Right atrium auricular region (tissue), 2 donors: ENCODE measurements around the gene MGME1. TPM values are rescaled to one million over a fixed set of nuclear protein-coding genes. Genes with fewer than 3 reads are reported as not detected.

Source experiments
- DNase-seq: peaks from one replicate; pipeline ENCODE4 v3.0.0-alpha.2; 2019; ENCODE audit warnings: low spot score
- H3K27ac ChIP-seq, 2 donors: fragments of 200-600 bp; sonication (generic); 1 replicate in 1 of 2; 2 replicates in 1 of 2; pipeline ENCODE4 v1.5.1; 2016 to 2019
- H3K27me3 ChIP-seq, 2 donors: fragments of 200-600 bp; sonication (generic); one replicate each; pipeline versions ENCODE4 v1.5.1 to v1.6.0; 2017 to 2019
- H3K36me3 ChIP-seq: fragments of 200-600 bp; sonication (generic); one replicate; pipeline ENCODE4 v1.5.1; 2016
- H3K4me1 ChIP-seq, 2 donors: fragments of 200-600 bp; sonication (generic); one replicate each; pipeline versions ENCODE4 v1.5.1 to v1.6.0; 2017 to 2019
- H3K4me3 ChIP-seq, 2 donors: fragments of 200-600 bp; sonication (generic); 1 replicate in 1 of 2; 2 replicates in 1 of 2; pipeline ENCODE4 v1.5.1; 2017 to 2019; ENCODE audit warnings: mild to moderate bottlenecking in 1 of 2, moderate library complexity in 1 of 2
- H3K9me3 ChIP-seq, 2 donors: fragments of 200-600 bp; sonication (generic); one replicate each; pipeline ENCODE4 v1.5.1; 2019
- total RNA-seq, 2 donors: library from RNA; depleted of rRNA; stranded (reverse); fragments of >200 nt; gene quantifications; one replicate each; pipeline ENCODE4 v1.1.0, GENCODE V29; 2016
- TF ChIP-seq, protein P1 (sequence below), 2 donors: fragments of 200-600 bp; sonication (generic); IDR thresholded peaks; one replicate each; pipeline ENCODE4 v1.5.1; 2019; ENCODE audit warnings: antibody characterized with exemption in 2 of 2

MGME1 gene
- total RNA-seq, 2 donors from 2014 or later, result 2.7 to 7.1 TPM

DNA sequence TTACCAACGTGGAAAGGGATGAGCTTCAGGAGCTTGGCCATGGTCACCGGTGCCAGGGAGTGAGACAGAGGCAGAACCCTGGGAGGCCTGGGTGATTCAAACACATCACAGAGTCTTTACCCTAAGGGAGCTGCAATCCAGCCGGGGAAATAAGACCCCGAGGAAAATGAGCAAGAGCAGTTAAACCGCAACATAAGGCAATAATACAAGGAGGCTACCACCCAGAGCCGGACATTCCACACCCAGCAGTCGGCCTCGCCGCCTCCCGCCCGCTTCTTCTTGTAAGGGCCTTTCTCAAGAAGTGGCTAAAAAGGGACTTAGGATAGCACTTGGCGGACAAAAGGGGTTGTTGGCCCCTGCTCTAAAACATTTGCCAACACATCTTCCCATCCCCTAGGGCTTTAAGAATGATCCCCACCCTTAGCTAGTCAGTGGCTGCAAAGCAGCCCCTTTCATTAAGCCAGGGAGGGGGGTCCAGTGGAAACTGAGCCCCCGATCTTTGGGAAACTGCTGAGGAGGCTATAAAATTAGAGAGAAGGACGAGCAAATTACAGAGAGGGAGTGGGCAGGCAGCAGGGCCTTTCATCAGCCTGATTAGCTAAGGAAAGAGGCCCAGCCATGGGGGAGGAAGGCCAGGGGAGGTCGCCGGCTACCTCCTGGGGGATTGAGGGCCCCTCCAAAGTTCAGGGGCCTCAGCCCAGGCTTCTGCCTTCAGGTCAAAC lies 34.5 kb upstream of the MGME1 start:
- DNase-seq, result no peak
- Histone ChIP-seq H3K27me3 (no peaks in the 10 kb centered on the region), H3K27ac (peak overlapping the region in 1 of 2 donors; percentile 26), H3K36me3 (no peaks in the 10 kb centered on the region), H3K4me3 (no peak overlapping the region), H3K4me1 (peaks cover 0 to 30% of the 10 kb centered on the region in 2 donors), H3K9me3 (no peaks in the 10 kb centered on the region)
- TF ChIP-seq, protein P1, sequence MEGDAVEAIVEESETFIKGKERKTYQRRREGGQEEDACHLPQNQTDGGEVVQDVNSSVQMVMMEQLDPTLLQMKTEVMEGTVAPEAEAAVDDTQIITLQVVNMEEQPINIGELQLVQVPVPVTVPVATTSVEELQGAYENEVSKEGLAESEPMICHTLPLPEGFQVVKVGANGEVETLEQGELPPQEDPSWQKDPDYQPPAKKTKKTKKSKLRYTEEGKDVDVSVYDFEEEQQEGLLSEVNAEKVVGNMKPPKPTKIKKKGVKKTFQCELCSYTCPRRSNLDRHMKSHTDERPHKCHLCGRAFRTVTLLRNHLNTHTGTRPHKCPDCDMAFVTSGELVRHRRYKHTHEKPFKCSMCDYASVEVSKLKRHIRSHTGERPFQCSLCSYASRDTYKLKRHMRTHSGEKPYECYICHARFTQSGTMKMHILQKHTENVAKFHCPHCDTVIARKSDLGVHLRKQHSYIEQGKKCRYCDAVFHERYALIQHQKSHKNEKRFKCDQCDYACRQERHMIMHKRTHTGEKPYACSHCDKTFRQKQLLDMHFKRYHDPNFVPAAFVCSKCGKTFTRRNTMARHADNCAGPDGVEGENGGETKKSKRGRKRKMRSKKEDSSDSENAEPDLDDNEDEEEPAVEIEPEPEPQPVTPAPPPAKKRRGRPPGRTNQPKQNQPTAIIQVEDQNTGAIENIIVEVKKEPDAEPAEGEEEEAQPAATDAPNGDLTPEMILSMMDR (IDR thresholded peaks at IDR 0.05), result no peak

DNA sequence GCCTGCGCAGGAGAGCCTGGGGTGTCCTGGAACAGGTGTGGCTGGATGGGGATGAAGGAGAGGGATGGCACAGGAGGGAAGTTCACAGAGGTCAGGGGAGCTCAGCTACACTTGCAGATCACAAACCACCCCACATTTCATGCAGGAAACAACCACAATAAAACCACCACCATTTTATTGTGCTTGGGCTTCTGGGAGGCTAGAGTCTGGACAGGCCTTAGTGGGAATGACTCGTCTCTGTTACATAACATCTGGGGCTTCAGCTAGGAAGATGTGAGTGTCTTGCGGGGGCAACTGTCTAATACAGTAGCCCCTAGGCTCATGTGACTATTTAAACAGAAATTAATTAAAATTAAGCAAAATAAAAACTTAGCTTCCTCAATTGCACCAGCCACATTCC lies 33.6 kb upstream of the MGME1 start:
- H3K4me3 ChIP-seq, result no peak overlapping the region
- H3K27me3 ChIP-seq, result no peaks in the 10 kb centered on the region
- no peak overlapping the region for H3K27ac ChIP-seq
- H3K4me1 ChIP-seq, result peaks cover 0 to 32% of the 10 kb centered on the region in 2 donors
- no peaks in the 10 kb centered on the region for H3K9me3 ChIP-seq
- DNase-seq, result no peak
- TF ChIP-seq, protein P1 (IDR thresholded peaks at IDR 0.05), result no peak
- H3K36me3 ChIP-seq, result peaks cover under 1% of the 10 kb centered on the region

DNA sequence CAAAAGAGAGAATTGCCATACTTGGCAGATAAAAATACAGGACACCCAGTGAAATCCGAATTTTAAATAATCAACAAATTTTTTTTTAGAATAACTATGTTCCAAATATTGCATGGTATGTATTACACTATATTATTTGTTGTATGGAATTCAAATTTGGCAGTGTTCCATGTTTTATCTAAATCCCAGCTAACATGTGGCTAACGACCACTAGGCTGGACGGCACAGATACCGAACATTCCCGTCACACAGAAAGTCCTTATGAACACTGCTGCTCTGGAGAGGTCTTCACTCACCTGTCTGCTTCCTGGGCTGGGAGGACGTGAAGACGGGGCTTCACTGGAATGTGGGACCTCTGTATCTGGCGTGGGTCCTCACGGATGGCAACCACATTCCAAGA lies 33.1 kb upstream of the MGME1 start:
- Histone ChIP-seq H3K27ac (peak overlapping the region in 1 of 2 donors; percentile 49), H3K9me3 (no peaks in the 10 kb centered on the region), H3K4me3 (no peak overlapping the region), H3K4me1 (peaks cover 0 to 32% of the 10 kb centered on the region in 2 donors), H3K27me3 (no peaks in the 10 kb centered on the region), H3K36me3 (peaks cover 6% of the 10 kb centered on the region)
- no peak for DNase-seq
- TF ChIP-seq, protein P1 (IDR thresholded peaks at IDR 0.05), result no peak

DNA sequence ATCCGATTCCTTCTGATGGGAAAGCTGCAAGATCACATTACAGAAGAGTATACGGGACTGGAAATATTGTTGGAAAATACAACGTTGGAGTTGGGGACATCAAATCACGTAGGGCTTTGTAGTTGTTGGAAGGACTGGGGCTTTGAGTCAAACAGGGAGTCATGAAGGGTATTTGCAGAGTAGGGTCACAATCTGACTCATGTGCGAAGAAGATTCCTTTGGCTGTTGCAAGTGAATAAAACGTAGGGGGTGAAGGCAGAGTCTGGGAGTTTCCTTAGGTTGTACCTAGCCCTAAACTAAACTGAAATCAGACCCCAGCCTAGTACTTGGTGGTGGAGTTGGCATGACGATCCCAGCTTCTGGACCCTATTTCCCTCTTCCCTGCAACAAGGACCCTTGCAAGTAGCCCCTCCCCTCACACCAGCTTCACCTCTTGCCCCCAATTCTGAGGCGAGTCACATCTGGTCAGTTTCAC lies 32.5 kb upstream of the MGME1 start:
- Histone ChIP-seq H3K4me1 (peaks cover 0 to 32% of the 10 kb centered on the region in 2 donors), H3K9me3 (no peaks in the 10 kb centered on the region), H3K27ac (peak overlapping the region in 1 of 2 donors; percentile 49), H3K27me3 (no peaks in the 10 kb centered on the region), H3K36me3 (peaks cover 10% of the 10 kb centered on the region), H3K4me3 (no peak overlapping the region)
- TF ChIP-seq, protein P1 (IDR thresholded peaks at IDR 0.05), result no peak
- DNase-seq, result no peak

DNA sequence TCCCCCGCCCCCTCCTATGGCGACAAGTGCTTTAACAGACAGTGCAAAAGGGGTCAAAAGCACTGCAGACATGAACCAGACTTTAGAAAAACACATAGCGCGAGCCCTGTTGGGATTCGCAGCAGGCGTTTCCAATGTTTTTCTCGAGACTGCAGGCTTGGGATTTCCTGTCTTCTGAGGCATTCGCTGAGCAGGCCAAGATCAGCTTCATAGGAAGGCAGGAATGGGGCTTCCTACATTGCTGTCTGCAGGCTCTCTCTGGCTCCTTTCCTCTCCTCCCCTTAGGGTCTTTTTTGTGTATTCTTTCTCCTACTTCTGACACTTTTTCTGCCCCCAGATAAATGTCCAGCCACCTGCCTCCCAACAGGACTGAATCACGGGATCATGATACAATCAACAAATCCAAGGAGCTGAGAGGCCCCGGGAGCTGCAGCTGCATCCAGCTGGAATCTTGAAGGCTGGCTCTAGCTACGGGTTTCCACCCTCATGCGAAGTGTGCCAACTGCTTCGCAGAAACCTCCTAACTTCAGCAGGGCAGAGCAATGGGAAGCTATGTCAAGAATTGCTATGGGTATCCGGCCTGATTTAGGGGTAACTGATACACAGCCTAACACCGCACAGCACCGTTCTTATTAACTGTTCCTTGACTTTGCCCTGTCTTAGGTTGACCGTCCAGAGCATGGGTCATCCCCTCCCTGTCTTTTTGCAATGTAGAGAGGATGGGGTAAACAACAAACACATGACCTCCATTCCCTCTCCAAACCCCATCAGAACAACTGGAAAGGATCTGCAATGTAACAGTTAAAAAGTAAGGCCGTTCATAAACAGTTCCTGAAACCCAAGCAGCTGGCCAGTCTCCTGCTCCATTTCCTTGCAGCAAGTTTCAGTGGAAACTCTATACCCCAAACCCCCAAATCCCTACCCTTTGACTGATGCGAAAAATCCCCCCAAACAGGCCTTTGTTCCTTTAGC lies 31.8 kb upstream of the MGME1 start:
- peak; percentile 81 for DNase-seq

More for the DNA sequence above, 31.8 kb upstream of the MGME1 start:
- Histone ChIP-seq H3K4me3 (no peak overlapping the region), H3K9me3 (no peaks in the 10 kb centered on the region), H3K36me3 (peaks cover 17% of the 10 kb centered on the region), H3K4me1 (peaks cover 0 to 32% of the 10 kb centered on the region in 2 donors), H3K27me3 (no peaks in the 10 kb centered on the region), H3K27ac (peak overlapping the region; percentile 41 to 49)
- TF ChIP-seq, protein P1 (IDR thresholded peaks at IDR 0.05), result no peak
